ENCODE results near the gene DIP2A. TPM values are rescaled to one million over a fixed set of nuclear protein-coding genes. Genes with fewer than 3 reads are reported as not detected.

Gene DIP2A
- polyA plus RNA-seq, 3 donors = 4.6 to 55.4 (median 6.1) TPM

DNA sequence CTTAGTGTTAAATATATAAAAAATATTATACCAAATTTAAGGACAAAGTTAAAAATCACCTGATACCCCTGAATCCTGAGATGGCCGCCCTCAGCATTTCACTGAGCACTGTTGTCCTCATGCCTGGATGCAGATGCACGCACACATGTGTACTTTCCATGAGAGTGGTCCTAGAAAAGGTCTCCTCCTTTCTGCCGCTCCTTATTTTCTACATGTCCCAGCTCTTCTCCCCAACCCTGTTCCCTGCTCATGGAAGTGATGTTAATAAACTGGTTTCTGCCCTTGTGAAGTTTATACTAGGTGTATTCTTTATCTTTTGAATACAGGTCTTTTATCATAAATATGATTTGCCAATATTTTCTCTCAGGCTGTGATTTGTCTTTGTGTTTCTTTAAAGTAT is 32.9 kb downstream of the DIP2A start:
- no peaks in the 10 kb centered on the region for H3K4me1 Mint-ChIP-seq
- Histone ChIP-seq H3K9ac (ENCODE audit: insufficient read depth, low read length, poor library complexity, severe bottlenecking) (no peak overlapping the region), H3K79me2 (ENCODE audit: insufficient read depth, low read length) (no peaks in the 10 kb centered on the region), H3K9me3 (replicated peaks in 1 of 2; ENCODE audit: control insufficient read depth in 1 of 2, insufficient read depth in 1 of 2, low read length in 2 of 2) (no peaks in the 10 kb centered on the region), H3K27ac (ENCODE audit: low read depth in 1 of 2, low read length in 2 of 2) (no peak overlapping the region), H3K4me3 (replicated peaks in 1 of 3; ENCODE audit: low read depth in 2 of 3, low read length in 3 of 3) (no peak overlapping the region), H3K36me3 (replicated peaks in 1 of 2; ENCODE audit: control insufficient read depth in 1 of 2, insufficient read depth in 2 of 2, low read length in 2 of 2) (peaks cover 20 to 74% of the 10 kb centered on the region in 2 donors), H3K4me2 (replicated peaks; ENCODE audit: extremely low read depth, low read length, poor library complexity, severe bottlenecking) (no peak overlapping the region), H4K20me1 (ENCODE audit: insufficient read depth, low read length) (no peaks in the 10 kb centered on the region), H3K4me1 (ENCODE audit: control insufficient read depth in 1 of 2, insufficient read depth in 2 of 2, low read length in 2 of 2) (no peaks in the 10 kb centered on the region), H3K27me3 (ENCODE audit: control insufficient read depth in 2 of 2, insufficient read depth in 2 of 2, low read length in 2 of 2) (no peaks in the 10 kb centered on the region), H2AFZ (ENCODE audit: insufficient read depth, low read depth, low read length, poor library complexity, severe bottlenecking) (no peak overlapping the region)
- no peak overlapping the region for H3K27ac Mint-ChIP-seq
- peaks cover 59 to 66% of the 10 kb centered on the region in 2 donors for H3K36me3 Mint-ChIP-seq
- 100% methylated on average over 1 of the region's 3 CpGs for WGBS (ENCODE audit: insufficient coverage)
- H3K27me3 Mint-ChIP-seq (ENCODE audit: low read depth in 3 of 3) = no peaks in the 10 kb centered on the region
- intact Hi-C loops (cut with micrococcal nuclease) = no loop called here
- peaks cover 0 to 6% (median 0%) of the 10 kb centered on the region in 7 donors for H3K9me3 Mint-ChIP-seq
- no peak overlapping the region for H3K4me3 Mint-ChIP-seq
- no peak for DNase-seq
- TF ChIP-seq, protein P1, sequence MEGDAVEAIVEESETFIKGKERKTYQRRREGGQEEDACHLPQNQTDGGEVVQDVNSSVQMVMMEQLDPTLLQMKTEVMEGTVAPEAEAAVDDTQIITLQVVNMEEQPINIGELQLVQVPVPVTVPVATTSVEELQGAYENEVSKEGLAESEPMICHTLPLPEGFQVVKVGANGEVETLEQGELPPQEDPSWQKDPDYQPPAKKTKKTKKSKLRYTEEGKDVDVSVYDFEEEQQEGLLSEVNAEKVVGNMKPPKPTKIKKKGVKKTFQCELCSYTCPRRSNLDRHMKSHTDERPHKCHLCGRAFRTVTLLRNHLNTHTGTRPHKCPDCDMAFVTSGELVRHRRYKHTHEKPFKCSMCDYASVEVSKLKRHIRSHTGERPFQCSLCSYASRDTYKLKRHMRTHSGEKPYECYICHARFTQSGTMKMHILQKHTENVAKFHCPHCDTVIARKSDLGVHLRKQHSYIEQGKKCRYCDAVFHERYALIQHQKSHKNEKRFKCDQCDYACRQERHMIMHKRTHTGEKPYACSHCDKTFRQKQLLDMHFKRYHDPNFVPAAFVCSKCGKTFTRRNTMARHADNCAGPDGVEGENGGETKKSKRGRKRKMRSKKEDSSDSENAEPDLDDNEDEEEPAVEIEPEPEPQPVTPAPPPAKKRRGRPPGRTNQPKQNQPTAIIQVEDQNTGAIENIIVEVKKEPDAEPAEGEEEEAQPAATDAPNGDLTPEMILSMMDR (IDR thresholded peaks at IDR 0.05) = no peak

DNA sequence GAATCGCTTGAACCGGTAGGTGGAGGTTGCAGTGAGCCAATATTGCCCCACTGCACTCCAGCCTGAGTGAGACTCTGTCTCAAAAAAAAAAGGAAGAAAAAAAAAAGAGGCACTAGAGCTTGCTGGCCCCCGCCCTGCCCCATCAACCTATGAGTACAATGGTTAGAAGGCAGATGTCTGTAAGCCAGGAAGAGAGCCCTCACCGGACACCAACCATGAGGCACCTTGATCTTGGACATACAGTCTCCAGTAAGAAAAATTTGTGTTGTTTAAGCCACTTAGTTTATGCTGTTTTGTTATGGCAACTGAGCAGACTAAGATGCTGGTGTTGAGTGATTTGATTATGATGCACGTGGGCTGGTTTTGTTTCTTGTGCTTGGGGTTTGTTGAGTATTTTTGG is 34.2 kb downstream of the DIP2A start:
- Histone ChIP-seq H3K4me1 (ENCODE audit: control insufficient read depth in 1 of 2, insufficient read depth in 2 of 2, low read length in 2 of 2) (no peaks in the 10 kb centered on the region), H3K36me3 (replicated peaks in 1 of 2; ENCODE audit: control insufficient read depth in 1 of 2, insufficient read depth in 2 of 2, low read length in 2 of 2) (peaks cover 30 to 77% of the 10 kb centered on the region in 2 donors), H3K27me3 (ENCODE audit: control insufficient read depth in 2 of 2, insufficient read depth in 2 of 2, low read length in 2 of 2) (no peaks in the 10 kb centered on the region), H3K4me3 (replicated peaks in 1 of 3; ENCODE audit: low read depth in 2 of 3, low read length in 3 of 3) (no peak overlapping the region), H3K4me2 (replicated peaks; ENCODE audit: extremely low read depth, low read length, poor library complexity, severe bottlenecking) (no peak overlapping the region), H3K27ac (ENCODE audit: low read depth in 1 of 2, low read length in 2 of 2) (no peak overlapping the region), H3K9me3 (replicated peaks in 1 of 2; ENCODE audit: control insufficient read depth in 1 of 2, insufficient read depth in 1 of 2, low read length in 2 of 2) (no peaks in the 10 kb centered on the region), H3K9ac (ENCODE audit: insufficient read depth, low read length, poor library complexity, severe bottlenecking) (no peak overlapping the region), H4K20me1 (ENCODE audit: insufficient read depth, low read length) (no peaks in the 10 kb centered on the region), H3K79me2 (ENCODE audit: insufficient read depth, low read length) (no peaks in the 10 kb centered on the region), H2AFZ (ENCODE audit: insufficient read depth, low read depth, low read length, poor library complexity, severe bottlenecking) (no peak overlapping the region)
- no peaks in the 10 kb centered on the region for H3K27me3 Mint-ChIP-seq (ENCODE audit: low read depth in 3 of 3)
- H3K27ac Mint-ChIP-seq = peak overlapping the region in 3 of 7 donors; percentile 7 to 60 (median 25)
- no peak for DNase-seq
- TF ChIP-seq, protein P1 (IDR thresholded peaks at IDR 0.05) = no peak
- intact Hi-C loops (cut with micrococcal nuclease) = no loop called here
- H3K36me3 Mint-ChIP-seq = peaks cover 60 to 68% of the 10 kb centered on the region in 2 donors
- peaks cover 0 to 6% (median 0%) of the 10 kb centered on the region in 7 donors for H3K9me3 Mint-ChIP-seq
- WGBS (ENCODE audit: insufficient coverage) = no CpG with 5 or more reads among the region's 5 CpGs
- no peaks in the 10 kb centered on the region for H3K4me1 Mint-ChIP-seq
- H3K4me3 Mint-ChIP-seq = no peak overlapping the region
